NOMO-1 (cell line): ENCODE measurements around the gene AP4E1.
A peak's percentile ranks its signal among the peaks of the same experiment; 100 is the strongest.
"Not testable (repeated sequence)": the region's sequence is repeated elsewhere in the genome, so short reads cannot be mapped to it uniquely, and the experiment has no call there.

Source experiments
- DNase-seq, 2 experiments: peaks; one replicate each; lab custom pipeline; 2025; ENCODE audit not compliant: unreplicated experiment in 2 of 2; lab: John Stamatoyannopoulos, UW

The AP4E1 gene

GRCh38 chr15:50888054-50888453 lies 20.4 kb upstream of the AP4E1 start:
- no peak for DNase-seq

- no peak for DNase-seq
Observed at GRCh38 chr15:50889589-50889988, 18.9 kb upstream of the AP4E1 start.

GRCh38 chr15:50890751-50891150 lies 17.7 kb upstream of the AP4E1 start:
- no peak for DNase-seq

- no peak for DNase-seq
Observed at GRCh38 chr15:50891159-50891558, 17.3 kb upstream of the AP4E1 start.

GRCh38 chr15:50893976-50894375 lies 14.5 kb upstream of the AP4E1 start:
- DNase-seq: no peak

GRCh38 chr15:50901390-50901789 lies 7.1 kb upstream of the AP4E1 start:
- not testable (repeated sequence) for DNase-seq

- peak in 1 of 2 experiments; percentile 3 for DNase-seq
Observed at GRCh38 chr15:50904211-50904610, 4.3 kb upstream of the AP4E1 start.

- DNase-seq: no peak
Observed at GRCh38 chr15:50905055-50905454, 3.4 kb upstream of the AP4E1 start.

- peak in 1 of 2 experiments; percentile 10 for DNase-seq
Observed at GRCh38 chr15:50906954-50907600, 1.4 kb upstream of the AP4E1 start.

- DNase-seq: peak; percentile 26 to 32
Observed at GRCh38 chr15:50907601-50908208, 778 bp upstream of the AP4E1 start.

GRCh38 chr15:50909010-50909317 lies 481 bp downstream of the AP4E1 start:
- peak in 1 of 2 experiments; percentile 27 for DNase-seq

- not testable (repeated sequence) for DNase-seq
Observed at GRCh38 chr15:50910426-50910795, 1.9 kb downstream of the AP4E1 start.

- no peak for DNase-seq
Observed at GRCh38 chr15:50911001-50911400, 2.5 kb downstream of the AP4E1 start.

- peak; percentile 21 to 74 for DNase-seq
Observed at GRCh38 chr15:50911621-50912020, 3.1 kb downstream of the AP4E1 start.

GRCh38 chr15:50916400-50916799 lies 7.9 kb downstream of the AP4E1 start:
- no peak for DNase-seq

GRCh38 chr15:50919359-50919758 lies 10.9 kb downstream of the AP4E1 start:
- not testable (repeated sequence) for DNase-seq

- DNase-seq: no peak
Observed at GRCh38 chr15:50925281-50925680, 16.8 kb downstream of the AP4E1 start.

GRCh38 chr15:50929062-50929461 lies 20.6 kb downstream of the AP4E1 start:
- no peak for DNase-seq

- DNase-seq: no peak
Observed at GRCh38 chr15:50930792-50931191, 22.3 kb downstream of the AP4E1 start.

GRCh38 chr15:50933341-50933740 lies 24.9 kb downstream of the AP4E1 start:
- peak; percentile 13 to 59 for DNase-seq

- no peak for DNase-seq
Observed at GRCh38 chr15:50938525-50938924, 30.0 kb downstream of the AP4E1 start.

GRCh38 chr15:50939911-50940310 lies 31.4 kb downstream of the AP4E1 start:
- no peak for DNase-seq

- DNase-seq: no peak
Observed at GRCh38 chr15:50940506-50940905, 32.0 kb downstream of the AP4E1 start.
